Esophagus squamous epithelium (tissue), 4 donors: Measurements from ENCODE around the gene KRT10.
"Not testable (repeated sequence)": the region's sequence is repeated elsewhere in the genome, so short reads cannot be mapped to it uniquely, and the experiment has no call there.

Experiments used
- CTCF ChIP-seq, 6 experiments: fragments of 450-650 bp in 4 of 6; fragments of 200-600 bp in 2 of 6; sonication (generic) in 2 of 6; IDR thresholded peaks; one replicate each; pipeline ENCODE4 v1.5.1; 2016 to 2019; ENCODE audit warnings: antibody characterized with exemption in 6 of 6, mild to moderate bottlenecking in 4 of 6, moderate library complexity in 4 of 6
- POLR2A ChIP-seq, 4 donors: fragments of 450-650 bp; IDR thresholded peaks; one replicate each; pipeline ENCODE4 v1.6.1; 2017; ENCODE audit warnings: antibody characterized with exemption in 4 of 4, mild to moderate bottlenecking in 4 of 4, moderate library complexity in 3 of 4

DNA sequence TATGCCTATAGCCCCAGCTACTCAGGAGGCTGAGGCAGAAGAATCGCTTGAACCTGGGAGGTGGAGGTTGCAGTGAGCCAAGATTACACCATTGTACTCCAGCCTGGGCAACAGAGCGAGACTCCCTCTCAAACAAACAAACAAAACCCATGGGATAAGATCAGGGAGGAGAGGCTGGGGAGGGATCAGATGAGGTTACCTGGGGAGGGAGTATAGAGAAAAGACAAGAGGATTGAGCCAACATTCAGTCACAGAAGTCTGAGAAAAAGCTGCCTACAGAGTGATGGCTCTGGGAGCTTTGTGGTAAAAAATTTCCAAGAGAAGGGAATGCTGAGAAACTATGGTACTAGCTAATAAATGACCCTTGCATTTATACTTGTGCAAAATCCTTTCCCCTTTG is 36.3 kb upstream of the KRT10 start:
- TF ChIP-seq POLR2A, CTCF (IDR thresholded peaks at IDR 0.05): not testable (repeated sequence)
